NT2/D1 (cell line): ENCODE results near the gene ELMO1.

ENCODE experiments used
- SUZ12 ChIP-seq: IDR thresholded peaks from 2 replicates; pipeline ENCODE4 v1.6.1; 2011; ENCODE audit not compliant: insufficient read length, insufficient read depth; ENCODE audit errors: extremely low read depth
- YY1 ChIP-seq: IDR thresholded peaks from 2 replicates; pipeline ENCODE4 v1.6.1; 2011; ENCODE audit not compliant: insufficient read length, insufficient read depth
- ZNF274 ChIP-seq: IDR thresholded peaks from 2 replicates; pipeline ENCODE4 v1.6.1; 2011; ENCODE audit warnings: mild to moderate bottlenecking, low read depth, low read length

- no peak for TF ChIP-seq YY1
- no peak for TF ChIP-seq ZNF274
- no peak for TF ChIP-seq SUZ12
These were observed 378.2 kb downstream of the ELMO1 start for GRCh38 chr7:37070471-37070870.
